A673 (cell line): ENCODE results near the gene SGMS2. TPM values are rescaled to one million over a fixed set of nuclear protein-coding genes. Genes with fewer than 3 reads are reported as not detected.

ENCODE experiments used
- BruUV-seq: library from RNA; stranded (reverse); fragments of 400-500 nt; replicated peaks from 2 replicates; lab custom pipeline; 2021; lab: Mats Ljungman, UMichigan
- CTCF ChIA-PET: fragments of 300-600 bp; sonication (Branson Sonifier 250); formaldehyde crosslinking; loops from one replicate; lab custom pipeline; 2022; ENCODE audit warnings: antibody characterized with exemption; lab: Charles Lee
- POLR2A ChIA-PET: fragments of 300-600 bp; sonication (Branson Sonifier 250); formaldehyde crosslinking; loops from one replicate; lab custom pipeline; 2022; ENCODE audit warnings: antibody characterized with exemption; ENCODE audit not compliant: low non-redundant PET; lab: Charles Lee
- DNase-seq: peaks from one replicate; pipeline ENCODE4 v3.0.0-alpha.2; 2015; ENCODE audit warnings: low spot score
- H3K27ac ChIP-seq: fragments of 200-600 bp; sonication (generic); 2 replicates; pipeline ENCODE4 v1.5.1; 2016; ENCODE audit warnings: mixed run types, low read depth, mild to moderate bottlenecking, mixed read lengths, antibody characterized with exemption, low read length; ENCODE audit not compliant: poor library complexity, severe bottlenecking
- H3K27me3 ChIP-seq: fragments of 200-600 bp; sonication (generic); replicated peaks from 2 replicates; pipeline ENCODE4 v1.6.1; 2017; ENCODE audit warnings: mixed run types, low read depth, mild to moderate bottlenecking, mixed read lengths, antibody characterized with exemption, low read length; ENCODE audit not compliant: insufficient read depth, poor library complexity
- H3K36me3 ChIP-seq: fragments of 200-600 bp; sonication (generic); 2 replicates; pipeline ENCODE4 v1.6.1; 2016; ENCODE audit warnings: mixed run types, mild to moderate bottlenecking, mixed read lengths, antibody characterized with exemption, low read length; ENCODE audit not compliant: insufficient read depth, poor library complexity, severe bottlenecking
- H3K4me1 ChIP-seq: fragments of 200-600 bp; sonication (generic); 2 replicates; pipeline ENCODE4 v1.6.1; 2017; ENCODE audit warnings: mixed run types, mild to moderate bottlenecking, mixed read lengths, antibody characterized with exemption, low read length; ENCODE audit not compliant: insufficient read depth, poor library complexity, severe bottlenecking
- H3K4me3 ChIP-seq: fragments of 200-600 bp; sonication (generic); 2 replicates; pipeline ENCODE4 v1.5.1; 2016; ENCODE audit warnings: low read depth, mixed run types, mild to moderate bottlenecking, mixed read lengths, low read length; ENCODE audit not compliant: poor library complexity, severe bottlenecking
- H3K9me3 ChIP-seq: fragments of 200-600 bp; sonication (generic); 2 replicates; pipeline ENCODE4 v1.6.1; 2016; ENCODE audit warnings: mixed run types, low read depth, mild to moderate bottlenecking, mixed read lengths, antibody characterized with exemption, low read length; ENCODE audit not compliant: poor library complexity, severe bottlenecking
- EZH2 ChIP-seq: fragments of 200-600 bp; sonication (generic); IDR thresholded peaks from 2 replicates; pipeline ENCODE4 v1.6.1; 2017; ENCODE audit warnings: borderline replicate concordance, low read depth, mild to moderate bottlenecking, mixed read lengths, antibody characterized with exemption, low read length; ENCODE audit not compliant: poor library complexity, severe bottlenecking
- intact Hi-C: fragments of 100-400 bp; cut with micrococcal nuclease; formaldehyde crosslinking; loops from one replicate; pipeline ENCODE4 v1.10.0; 2022; ENCODE audit not compliant: unreplicated experiment
- total RNA-seq: library from RNA; stranded (reverse); gene quantifications from 2 replicates; pipeline ENCODE4 v1.2.3, GENCODE V29; 2021
- TF ChIP-seq, protein P1 (sequence below): fragments of 300-800, 200-600 bp; sonication (generic); conservative IDR thresholded peaks from 2 replicates; pipeline ENCODE4 v1.5.1; 2017; ENCODE audit warnings: low read depth, mild to moderate bottlenecking, antibody characterized with exemption, low read length, moderate library complexity, mixed read lengths

The SGMS2 gene
- total RNA-seq, 1 experiment from 2014 or later: 4.3 TPM

DNA sequence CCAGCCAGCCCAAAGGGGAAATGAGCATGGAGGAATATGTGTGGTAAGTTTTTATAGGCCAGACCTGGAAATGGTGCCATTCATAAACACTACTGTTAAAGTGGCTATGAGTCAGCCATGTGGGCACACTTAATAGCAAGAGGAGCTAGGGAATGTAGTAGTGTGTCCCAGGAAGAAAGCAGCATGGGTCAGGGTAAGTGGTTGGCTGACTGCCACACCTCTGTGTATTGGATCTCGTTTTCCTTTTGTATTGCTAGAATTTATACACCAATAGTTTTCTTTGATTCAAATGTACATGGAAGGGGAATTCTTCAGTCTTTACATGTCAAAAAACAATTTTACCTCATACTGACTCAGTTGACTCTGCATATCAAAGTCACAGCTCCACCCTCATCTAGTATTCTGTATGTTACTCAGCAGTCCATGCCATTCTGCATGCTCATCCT, 22.9 kb upstream of the SGMS2 start:
- no peaks in the 10 kb centered on the region for H3K9me3 ChIP-seq
- H3K4me1 ChIP-seq: no peaks in the 10 kb centered on the region
- ChIA-PET CTCF (no interaction called here), POLR2A (no interaction called here)
- intact Hi-C loops: no loop called here
- no peak overlapping the region for H3K27ac ChIP-seq
- peak; percentile 45 for DNase-seq
- H3K36me3 ChIP-seq: no peaks in the 10 kb centered on the region
- peaks cover 6% of the 10 kb centered on the region for H3K27me3 ChIP-seq
- no peak overlapping the region for H3K4me3 ChIP-seq
- BruUV-seq: no TSS peak
- TF ChIP-seq EZH2: no peak
- TF ChIP-seq, protein P1, sequence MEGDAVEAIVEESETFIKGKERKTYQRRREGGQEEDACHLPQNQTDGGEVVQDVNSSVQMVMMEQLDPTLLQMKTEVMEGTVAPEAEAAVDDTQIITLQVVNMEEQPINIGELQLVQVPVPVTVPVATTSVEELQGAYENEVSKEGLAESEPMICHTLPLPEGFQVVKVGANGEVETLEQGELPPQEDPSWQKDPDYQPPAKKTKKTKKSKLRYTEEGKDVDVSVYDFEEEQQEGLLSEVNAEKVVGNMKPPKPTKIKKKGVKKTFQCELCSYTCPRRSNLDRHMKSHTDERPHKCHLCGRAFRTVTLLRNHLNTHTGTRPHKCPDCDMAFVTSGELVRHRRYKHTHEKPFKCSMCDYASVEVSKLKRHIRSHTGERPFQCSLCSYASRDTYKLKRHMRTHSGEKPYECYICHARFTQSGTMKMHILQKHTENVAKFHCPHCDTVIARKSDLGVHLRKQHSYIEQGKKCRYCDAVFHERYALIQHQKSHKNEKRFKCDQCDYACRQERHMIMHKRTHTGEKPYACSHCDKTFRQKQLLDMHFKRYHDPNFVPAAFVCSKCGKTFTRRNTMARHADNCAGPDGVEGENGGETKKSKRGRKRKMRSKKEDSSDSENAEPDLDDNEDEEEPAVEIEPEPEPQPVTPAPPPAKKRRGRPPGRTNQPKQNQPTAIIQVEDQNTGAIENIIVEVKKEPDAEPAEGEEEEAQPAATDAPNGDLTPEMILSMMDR: no peak

GRCh38 chr4:107804956-107805355, 19.8 kb upstream of the SGMS2 start:
- H3K27ac ChIP-seq: no peak overlapping the region
- intact Hi-C loops: no loop called here

GRCh38 chr4:107806196-107806595, 18.5 kb upstream of the SGMS2 start:
- BruUV-seq: no TSS peak
- Histone ChIP-seq H3K4me3 (no peak overlapping the region), H3K36me3 (no peaks in the 10 kb centered on the region), H3K9me3 (no peaks in the 10 kb centered on the region), H3K27me3 (peaks cover 6% of the 10 kb centered on the region), H3K27ac (no peak overlapping the region), H3K4me1 (no peaks in the 10 kb centered on the region)
- no peak for TF ChIP-seq EZH2
- TF ChIP-seq, protein P1: no peak
- DNase-seq: no peak
- CTCF ChIA-PET: no interaction called here
- POLR2A ChIA-PET: no interaction called here
- intact Hi-C loops: no loop called here

More at GRCh38 chr4:107804956-107805355, 19.8 kb upstream of the SGMS2 start:
- CTCF ChIA-PET: no interaction called here
- H3K4me1 ChIP-seq: no peaks in the 10 kb centered on the region
- POLR2A ChIA-PET: no interaction called here
- H3K9me3 ChIP-seq: no peaks in the 10 kb centered on the region
- peaks cover 6% of the 10 kb centered on the region for H3K27me3 ChIP-seq
- DNase-seq: no peak
- BruUV-seq: no TSS peak
- no peak overlapping the region for H3K4me3 ChIP-seq
- H3K36me3 ChIP-seq: no peaks in the 10 kb centered on the region
- TF ChIP-seq EZH2: no peak
- TF ChIP-seq, protein P1: no peak
